HG03097 (cell line): ENCODE data around the gene ADK.

Experiments used
- ATAC-seq: cut with Tn5 transposase; IDR thresholded peaks from one replicate; pipeline ENCODE4 v1.9.1; 2021; ENCODE audit not compliant: unreplicated experiment, low FRiP score

The ADK gene

DNA sequence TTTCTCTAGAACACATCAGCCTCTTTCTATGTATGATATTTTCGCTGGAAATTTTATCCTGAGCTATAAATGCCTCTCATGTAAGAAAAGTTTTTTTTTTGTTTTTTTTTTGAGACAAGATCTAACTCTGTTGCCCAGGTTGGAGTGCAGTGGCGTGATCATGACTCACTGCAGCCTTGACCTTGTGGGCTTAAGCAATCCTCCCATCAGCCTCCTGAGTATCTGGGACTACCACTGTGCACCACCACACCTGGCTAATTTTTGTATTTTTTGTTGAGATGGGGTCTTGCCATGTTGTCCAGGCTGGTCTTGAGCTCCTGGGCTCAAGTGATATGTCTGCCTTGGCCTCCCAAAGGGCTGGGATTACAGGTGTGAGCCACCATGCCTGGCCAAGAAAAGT, 80.4 kb downstream of the ADK start:
- no peak for ATAC-seq

DNA sequence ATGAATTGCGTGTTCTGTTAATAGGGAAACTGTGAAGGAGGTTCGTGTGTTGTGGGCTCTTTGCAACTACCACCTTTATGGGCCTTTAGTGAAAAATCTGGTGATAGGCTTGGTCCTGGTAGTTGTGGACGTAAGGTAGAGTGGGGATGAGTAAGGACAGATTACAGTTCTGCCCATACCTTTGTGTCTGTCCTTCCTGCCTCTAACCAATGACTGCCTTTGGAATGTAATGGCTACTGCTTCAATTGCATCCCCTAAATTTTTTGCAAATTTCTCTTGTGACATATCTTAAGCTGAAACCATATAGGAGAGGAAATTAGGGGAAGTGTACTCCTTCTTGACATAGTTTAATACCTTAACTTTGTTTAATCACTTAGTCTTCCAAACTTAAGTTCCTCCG, 82.3 kb downstream of the ADK start:
- no peak for ATAC-seq

GRCh38 chr10:74234569-74234968, 83.5 kb downstream of the ADK start:
- ATAC-seq = no peak

GRCh38 chr10:74238031-74238431, 87.0 kb downstream of the ADK start:
- no peak for ATAC-seq

- no peak for ATAC-seq
Measured at GRCh38 chr10:74238516-74238915, 87.5 kb downstream of the ADK start.

GRCh38 chr10:74243067-74243466, 92.0 kb downstream of the ADK start:
- no peak for ATAC-seq

GRCh38 chr10:74244097-74244685, 93.2 kb downstream of the ADK start:
- no peak for ATAC-seq

GRCh38 chr10:74244807-74245206, 93.8 kb downstream of the ADK start:
- no peak for ATAC-seq

GRCh38 chr10:74246495-74246894, 95.5 kb downstream of the ADK start:
- ATAC-seq = no peak

- no peak for ATAC-seq
Measured at GRCh38 chr10:74249865-74250264, 98.8 kb downstream of the ADK start.

DNA sequence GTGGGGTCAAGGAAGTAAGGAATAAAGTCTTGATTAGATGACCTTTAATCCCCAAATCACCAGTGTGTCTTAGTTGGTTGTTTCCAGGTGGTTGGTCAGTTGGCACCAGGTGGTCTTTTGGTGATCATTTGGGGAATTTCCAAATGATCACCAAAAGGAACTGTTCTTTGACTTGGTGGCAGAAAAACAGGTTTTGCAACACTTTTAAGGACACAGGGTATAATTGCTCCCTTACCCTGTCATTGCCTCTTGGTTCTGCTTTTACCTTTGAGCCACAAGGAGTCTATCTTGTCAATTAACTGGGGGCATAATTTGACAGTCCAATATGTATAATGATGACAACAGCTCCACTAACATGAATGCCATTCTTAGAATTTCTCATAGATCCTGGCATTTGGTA, 104.2 kb downstream of the ADK start:
- ATAC-seq = no peak

DNA sequence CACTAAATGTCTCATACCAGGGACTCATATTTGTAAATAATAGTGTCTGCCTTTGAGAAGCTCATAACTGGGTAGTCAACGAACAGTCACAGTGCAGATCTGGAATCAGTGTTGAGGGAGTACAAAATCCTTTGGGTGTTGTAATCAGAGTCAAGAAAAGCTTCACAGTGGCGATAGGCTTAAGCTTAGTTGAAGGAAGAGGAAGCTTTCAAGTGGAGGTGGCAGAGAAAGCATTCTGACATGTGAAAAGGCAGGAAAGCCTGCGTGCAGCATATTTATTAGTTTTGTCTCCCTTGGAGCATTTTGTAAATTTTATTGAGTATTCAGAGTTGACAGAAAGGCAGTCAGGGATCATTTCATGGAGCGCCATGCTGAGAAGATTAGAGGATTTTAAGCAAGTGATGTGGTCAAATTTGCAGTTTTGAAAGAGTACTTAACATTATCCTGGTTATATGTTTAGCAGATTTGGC, 104.9 kb downstream of the ADK start:
- no peak for ATAC-seq

DNA sequence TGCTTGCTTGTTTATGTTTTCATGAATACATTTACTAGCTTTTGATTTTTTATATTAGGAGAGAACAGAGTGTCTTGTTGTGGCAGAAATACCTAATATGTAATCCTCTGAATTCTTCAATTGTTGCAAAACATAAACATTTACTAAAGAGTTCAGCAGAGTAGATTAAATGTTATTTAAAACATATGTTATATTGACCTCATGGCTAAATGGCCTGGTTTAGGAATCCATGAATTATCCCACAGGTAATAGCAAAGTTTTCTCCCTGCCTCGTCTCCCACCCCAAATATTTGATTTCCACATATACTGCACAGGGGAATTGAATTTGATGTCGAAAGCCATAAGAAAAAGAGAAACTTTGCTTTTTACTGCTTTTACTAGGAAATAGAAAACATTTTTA, 111.8 kb downstream of the ADK start:
- ATAC-seq = no peak

DNA sequence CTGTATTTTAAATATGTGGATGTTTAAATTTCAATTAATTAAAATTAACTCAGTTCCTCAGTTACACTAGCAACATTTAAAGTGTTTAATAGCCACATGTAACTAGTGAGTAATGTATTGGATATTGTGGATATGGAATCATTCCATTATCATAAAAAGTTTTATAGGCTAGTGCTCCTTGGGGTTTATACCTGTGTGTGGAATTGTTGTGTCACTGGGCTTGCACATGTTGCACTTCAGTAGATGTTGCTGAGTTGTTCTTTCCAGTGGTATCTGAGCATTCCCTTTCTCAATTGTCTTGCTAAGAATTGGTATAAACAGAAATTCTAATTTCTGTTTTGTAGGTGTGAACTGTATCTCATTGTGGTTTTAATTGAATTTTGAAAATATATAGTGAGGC, 113.0 kb downstream of the ADK start:
- no peak for ATAC-seq

- ATAC-seq = no peak
Measured at GRCh38 chr10:74272288-74272687, 121.3 kb downstream of the ADK start.

- no peak for ATAC-seq
Measured at GRCh38 chr10:74275755-74276290, 124.8 kb downstream of the ADK start.

DNA sequence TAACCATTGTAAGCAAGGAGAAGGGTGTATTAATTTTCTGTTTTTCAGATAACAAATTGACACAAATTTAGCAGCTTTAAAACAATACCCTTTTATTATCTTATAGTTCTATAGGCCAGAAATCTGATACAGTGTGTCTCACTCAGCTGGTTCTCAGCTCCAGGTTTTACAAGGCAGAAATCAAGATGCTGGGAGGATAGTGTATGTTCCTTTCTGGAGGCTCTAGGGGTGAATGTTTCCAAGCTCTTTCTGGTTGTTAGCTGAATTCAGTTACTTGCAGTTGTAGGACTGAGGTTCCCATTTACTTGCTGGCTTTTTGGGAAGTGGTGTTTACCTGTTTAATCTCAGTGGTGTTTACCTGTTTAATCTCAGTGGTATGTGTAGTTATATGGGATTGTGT, 125.4 kb downstream of the ADK start:
- no peak for ATAC-seq

DNA sequence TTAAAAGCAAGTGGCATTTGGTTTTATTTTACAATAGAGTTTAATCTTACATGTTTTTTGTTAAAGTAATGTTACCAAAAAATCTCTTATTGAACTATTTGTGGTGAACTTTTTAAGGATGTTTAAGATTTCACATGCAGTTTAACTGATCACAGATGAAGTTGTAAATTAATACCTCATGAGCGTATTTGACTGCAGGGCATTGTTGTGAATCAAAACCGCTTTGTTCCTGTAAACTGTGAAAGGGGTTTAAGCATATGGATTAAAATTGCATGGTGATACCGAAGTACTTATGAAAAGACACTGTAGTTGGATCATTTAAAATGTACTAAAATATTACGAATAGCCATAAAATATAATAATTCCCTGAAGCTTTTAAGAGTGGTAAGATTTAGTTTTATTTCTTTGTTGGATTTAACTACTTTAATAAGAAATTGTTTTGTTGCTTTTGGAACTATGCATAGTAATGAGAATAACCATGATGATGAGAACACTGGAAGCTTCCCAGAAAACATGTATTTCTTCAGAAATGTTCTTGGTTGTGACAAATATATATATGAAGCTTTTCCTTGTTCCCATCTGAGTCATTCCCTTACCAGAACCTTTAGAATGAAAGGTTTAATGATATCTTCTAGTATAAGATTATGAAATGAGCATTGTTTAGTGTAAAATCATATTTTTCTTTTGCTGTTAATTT, 131.3 kb downstream of the ADK start:
- no peak for ATAC-seq

- ATAC-seq = no peak
Measured at GRCh38 chr10:74282848-74283210, 131.8 kb downstream of the ADK start.

DNA sequence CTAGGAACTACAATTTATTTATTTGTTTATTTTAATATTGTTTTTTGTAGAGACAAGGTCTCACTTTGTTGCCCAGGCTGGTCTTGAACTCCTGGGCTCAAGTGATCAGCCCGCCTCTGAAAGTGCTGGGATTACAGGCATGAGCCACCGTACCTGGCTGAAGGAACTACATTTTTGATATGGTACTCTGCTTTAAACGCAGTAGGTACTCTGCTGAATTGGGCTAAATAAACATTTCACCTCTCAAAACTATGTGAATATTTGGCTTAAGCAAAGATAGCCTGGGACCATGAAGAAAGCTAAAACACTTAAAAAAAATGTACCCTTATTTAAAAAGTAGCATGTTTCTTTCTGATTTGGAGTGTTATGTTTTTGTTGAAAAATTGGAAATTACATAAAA, 138.2 kb downstream of the ADK start:
- ATAC-seq = no peak

- ATAC-seq = no peak
Measured at GRCh38 chr10:74289951-74290350, 138.9 kb downstream of the ADK start.

- no peak for ATAC-seq
Measured at GRCh38 chr10:74290708-74291107, 139.7 kb downstream of the ADK start.
